ENCODE measurements around the gene FGF19.

FGF19 gene

DNA sequence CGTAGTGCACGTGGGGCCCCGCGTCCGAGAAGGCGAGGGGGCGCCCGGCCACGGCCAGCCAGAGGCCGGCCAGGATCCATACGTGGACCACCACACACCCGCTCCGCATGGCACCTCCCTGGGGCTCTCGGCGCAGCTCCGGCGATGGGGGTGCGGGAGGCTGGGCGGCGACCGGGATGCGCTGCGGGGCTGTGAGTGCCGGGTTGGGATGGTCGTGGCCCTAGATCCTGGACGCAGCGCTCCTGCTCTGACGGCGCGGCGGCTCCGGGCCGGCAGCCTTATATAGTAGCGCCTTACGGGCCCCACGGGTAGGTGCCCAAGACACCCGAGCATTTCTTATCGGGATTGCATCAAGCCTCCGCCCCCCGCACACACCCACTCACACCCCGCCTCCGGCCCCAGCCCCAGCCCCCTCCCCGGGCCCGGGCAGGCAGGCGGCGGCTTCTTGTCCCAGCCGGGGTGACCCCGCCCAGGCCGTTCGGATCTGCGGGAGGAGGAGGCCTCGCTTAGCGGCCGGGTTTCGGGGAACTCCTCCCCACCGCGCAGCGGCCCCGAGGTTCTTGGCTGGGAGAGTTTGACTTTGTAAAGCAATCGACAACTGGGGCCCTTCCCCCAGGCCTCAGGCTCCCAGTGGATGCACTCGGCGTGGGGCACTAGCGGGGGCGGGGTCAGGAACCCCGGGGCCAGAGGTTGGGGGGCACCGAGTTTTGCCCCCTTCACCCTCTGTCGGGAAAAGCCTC lies at the start of gene FGF19:
TSS of gene FGF19 (minus strand) at position 255 of the 740 bp plus-strand sequence. CDS start at position 109, 146 bp downstream.
- no peak for DNase-seq (ENCODE audit: low read depth in 2 of 2)

DNA sequence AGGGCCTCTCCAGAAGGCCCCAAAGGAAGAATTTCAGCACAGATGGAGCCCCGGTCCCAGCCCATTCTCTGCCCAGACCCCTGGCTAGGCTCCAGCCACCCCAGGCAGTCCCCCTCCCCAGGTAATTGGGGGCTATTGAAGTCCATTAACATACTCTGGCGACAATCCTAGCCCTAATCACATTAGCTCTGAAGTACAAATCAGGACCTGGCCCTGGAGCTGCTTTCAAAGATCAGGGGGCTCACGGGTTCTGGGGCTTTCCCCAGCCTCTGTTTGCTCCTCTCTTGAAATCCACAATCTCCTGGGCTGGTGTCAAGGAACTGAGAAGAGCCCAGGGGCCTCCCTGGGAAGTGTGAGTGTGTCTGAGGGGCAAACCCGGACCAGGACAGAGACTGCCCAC lies 49.1 kb upstream of the FGF19 start:
- no peak for DNase-seq (ENCODE audit: low read depth in 2 of 2)

DNA sequence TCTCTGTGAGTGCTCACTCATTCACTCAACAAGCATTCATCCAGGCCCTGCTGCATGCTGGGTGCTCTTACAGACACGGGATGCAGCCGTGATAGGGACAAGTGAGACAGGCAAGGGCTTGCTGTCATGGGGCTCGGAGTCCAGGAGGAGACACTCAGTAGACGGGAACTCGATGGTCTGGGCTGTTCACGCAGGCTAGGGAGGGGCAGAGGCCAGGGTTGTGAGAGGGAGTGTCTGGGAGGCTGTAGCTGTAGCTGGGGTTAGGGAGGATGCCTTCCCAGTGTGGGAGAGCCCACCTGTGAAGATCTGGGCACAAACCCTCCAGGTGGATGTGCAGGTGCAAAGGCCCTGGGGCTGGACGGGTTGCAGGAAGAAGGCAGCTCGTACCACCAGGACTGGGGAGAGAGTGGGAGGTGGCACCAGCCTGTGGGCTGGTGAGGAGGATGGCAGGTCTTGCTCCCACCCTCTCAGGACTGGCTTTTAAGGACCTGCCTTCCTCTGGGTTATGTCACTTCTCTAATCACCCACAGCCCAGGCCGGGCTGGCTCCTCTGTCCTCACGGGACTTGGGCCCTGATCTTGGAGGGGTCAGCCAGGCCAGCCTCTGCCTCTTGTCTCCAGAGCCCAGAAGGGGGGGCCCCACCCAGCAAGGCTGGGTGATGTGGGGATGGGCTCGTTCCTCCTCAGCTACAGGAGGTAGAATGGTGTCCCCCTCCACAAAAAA lies 47.2 kb upstream of the FGF19 start:
- DNase-seq (ENCODE audit: low read depth in 2 of 2), result no peak

GRCh38 chr11:69750108-69750850 lies 46.5 kb upstream of the FGF19 start:
- no peak for DNase-seq (ENCODE audit: low read depth in 2 of 2)

- no peak for DNase-seq (ENCODE audit: low read depth in 2 of 2)
These were observed 44.8 kb upstream of the FGF19 start for GRCh38 chr11:69748637-69749036.

DNA sequence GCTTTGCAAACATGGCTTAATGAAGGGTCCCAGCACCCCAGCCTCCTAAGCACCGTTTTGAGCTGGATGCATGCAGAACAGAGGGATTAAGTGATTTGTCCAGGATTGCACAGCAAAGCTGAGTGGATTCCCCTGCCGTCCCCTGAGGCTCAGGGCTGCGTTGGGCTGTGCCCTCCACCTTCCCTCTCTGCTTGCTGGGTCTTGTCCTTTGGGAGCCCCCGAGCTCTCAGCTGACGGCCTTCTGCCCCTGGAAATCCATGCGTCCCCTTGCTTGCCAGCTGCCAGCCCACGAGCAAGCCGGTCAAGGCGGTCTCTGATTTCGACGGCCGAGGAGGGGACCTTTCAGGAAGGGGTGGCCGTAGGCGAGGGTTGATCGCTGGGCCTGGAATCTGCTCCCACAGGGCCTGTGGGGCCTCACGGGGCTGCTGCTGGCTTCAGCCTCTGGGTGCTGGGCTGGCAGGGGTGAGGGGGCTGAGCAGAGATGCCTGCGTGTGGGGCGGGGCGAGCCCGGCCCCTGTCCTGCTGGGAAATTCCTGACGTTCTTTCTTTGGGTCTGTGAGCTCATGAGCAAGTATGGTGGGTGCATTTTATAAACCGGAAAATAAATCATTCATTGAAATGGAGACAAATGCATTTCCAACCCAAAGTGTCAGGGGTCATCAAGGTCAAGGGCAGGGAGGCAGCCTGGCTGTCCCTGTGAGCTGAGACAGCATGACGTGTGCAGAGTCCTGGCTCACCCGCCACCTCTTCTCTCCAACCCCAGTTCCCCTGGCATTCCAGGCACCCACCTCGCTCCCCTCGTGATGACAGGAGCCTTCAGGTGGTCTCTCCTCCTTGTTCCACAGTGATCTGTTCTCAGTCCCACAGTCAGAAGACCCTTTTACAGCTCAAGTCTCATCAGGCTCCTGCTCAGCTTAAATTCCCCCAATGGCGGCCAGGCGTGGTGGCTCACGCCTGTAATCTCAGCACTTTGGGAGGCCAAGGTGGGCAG lies 43.2 kb upstream of the FGF19 start:
- DNase-seq (ENCODE audit: low read depth in 2 of 2), result no peak

DNA sequence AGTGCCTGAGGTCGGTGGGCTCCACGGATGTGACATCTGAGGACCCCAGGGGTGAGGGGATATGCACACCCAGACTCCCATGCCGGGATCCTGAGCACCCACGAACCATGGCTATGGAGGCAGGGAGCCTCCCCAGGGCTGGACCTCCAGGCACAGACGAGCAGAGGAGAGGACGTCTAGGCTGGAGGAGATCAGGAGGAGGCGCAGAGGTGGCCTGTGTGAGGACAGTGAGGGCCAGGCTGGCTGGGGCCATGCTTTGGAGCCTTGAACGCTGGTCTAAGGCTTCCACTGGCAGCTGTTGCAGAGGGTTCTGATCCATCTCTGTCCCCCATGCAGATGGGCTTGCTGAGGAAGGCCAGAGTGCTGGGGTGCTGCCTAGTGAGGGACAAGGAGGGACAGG lies 42.3 kb upstream of the FGF19 start:
- DNase-seq (ENCODE audit: low read depth in 2 of 2), result no peak

- DNase-seq (ENCODE audit: low read depth in 2 of 2), result no peak
These were observed 41.4 kb upstream of the FGF19 start for GRCh38 chr11:69745201-69745600.

- DNase-seq (ENCODE audit: low read depth in 2 of 2), result no peak
These were observed 40.6 kb upstream of the FGF19 start for GRCh38 chr11:69744435-69744834.

- DNase-seq (ENCODE audit: low read depth in 2 of 2), result no peak
These were observed 31.0 kb upstream of the FGF19 start for GRCh38 chr11:69734841-69735240.

DNA sequence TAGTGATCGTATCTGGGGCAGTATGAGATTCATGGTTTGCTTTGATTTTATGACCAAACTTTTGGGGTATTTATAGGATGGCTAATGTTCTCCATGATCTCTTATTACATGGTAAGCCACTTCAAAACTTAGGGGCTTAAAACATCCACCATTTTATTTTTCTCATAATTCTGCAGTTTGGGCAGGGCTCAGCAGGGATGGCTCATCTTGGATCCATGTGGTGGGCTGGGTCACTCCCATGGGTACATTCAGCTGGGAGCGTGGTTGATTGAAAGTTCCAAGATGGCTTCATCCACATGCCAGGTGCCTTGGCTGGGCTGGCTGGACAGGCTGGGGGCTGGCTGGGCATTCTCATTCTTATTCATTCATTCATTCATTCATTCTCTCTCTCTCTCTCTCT lies 30.5 kb upstream of the FGF19 start:
- DNase-seq (ENCODE audit: low read depth in 2 of 2), result no peak

GRCh38 chr11:69732910-69733309 lies 29.1 kb upstream of the FGF19 start:
- no peak for DNase-seq (ENCODE audit: low read depth in 2 of 2)

DNA sequence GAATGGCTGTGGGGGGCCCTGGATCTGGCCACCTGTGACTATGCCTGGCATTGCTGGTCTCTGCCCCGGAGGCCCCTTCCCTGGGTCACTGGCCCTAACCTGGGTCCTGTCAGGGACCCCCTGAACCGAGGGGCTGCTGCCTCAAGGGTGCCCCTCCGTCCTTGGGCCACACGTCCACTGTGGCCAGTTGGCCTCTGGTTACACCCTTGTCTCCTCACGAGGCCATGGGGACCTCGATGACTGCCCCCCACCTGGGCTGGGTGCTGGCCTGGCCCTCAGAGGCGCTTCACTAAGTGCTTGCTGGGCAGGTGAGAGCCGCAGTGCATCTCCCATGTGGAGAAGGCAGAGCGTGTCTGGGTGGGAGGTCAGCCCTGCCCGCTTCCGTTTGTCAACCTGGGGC lies 27.3 kb upstream of the FGF19 start:
- DNase-seq (ENCODE audit: low read depth in 2 of 2), result no peak

- no peak for DNase-seq (ENCODE audit: low read depth in 2 of 2)
These were observed 26.7 kb upstream of the FGF19 start for GRCh38 chr11:69730500-69730899.

GRCh38 chr11:69729252-69729651 lies 25.4 kb upstream of the FGF19 start:
- DNase-seq (ENCODE audit: low read depth in 2 of 2), result no peak

- no peak for DNase-seq (ENCODE audit: low read depth in 2 of 2)
These were observed 23.4 kb upstream of the FGF19 start for GRCh38 chr11:69727266-69727665.

DNA sequence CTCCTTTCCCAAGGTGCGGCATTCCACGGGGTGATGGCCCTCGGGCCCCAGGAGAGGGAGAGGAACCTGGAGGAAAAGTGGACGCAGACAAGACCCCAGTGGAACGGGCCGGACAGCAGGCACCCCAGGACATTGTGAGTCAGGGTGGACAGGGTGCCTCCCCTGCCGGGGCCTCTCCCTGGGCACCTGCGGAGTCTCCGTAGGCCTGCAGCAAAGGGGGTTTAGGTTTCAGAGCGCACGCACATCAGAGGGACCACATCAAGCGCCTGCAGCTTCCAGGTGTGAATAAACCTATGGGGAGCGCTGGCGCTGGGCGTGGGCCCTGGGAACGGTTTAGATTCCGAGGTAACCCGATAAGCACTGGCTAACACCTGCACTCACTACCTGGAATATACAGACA lies 22.7 kb upstream of the FGF19 start:
- no peak for DNase-seq (ENCODE audit: low read depth in 2 of 2)

DNA sequence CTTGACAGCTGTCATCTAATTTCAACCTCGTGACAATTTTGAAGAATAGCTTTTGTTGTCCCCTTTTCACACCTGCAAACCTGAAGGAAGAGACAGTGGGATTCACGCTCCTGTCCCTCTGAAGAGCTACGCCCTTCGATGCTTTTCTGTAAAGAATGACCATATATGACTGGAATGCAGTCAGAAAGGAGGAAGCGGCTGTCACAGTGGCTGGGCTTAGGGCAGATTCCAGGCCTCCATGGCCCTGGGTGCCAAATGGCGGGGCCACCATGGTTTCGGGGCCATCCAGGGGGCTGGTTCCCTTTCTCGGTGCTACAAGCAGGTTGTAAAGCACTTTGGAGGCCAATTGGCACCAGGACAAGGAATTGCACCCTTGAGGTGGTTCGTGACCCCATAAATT lies 22.2 kb upstream of the FGF19 start:
- no peak for DNase-seq (ENCODE audit: low read depth in 2 of 2)

DNA sequence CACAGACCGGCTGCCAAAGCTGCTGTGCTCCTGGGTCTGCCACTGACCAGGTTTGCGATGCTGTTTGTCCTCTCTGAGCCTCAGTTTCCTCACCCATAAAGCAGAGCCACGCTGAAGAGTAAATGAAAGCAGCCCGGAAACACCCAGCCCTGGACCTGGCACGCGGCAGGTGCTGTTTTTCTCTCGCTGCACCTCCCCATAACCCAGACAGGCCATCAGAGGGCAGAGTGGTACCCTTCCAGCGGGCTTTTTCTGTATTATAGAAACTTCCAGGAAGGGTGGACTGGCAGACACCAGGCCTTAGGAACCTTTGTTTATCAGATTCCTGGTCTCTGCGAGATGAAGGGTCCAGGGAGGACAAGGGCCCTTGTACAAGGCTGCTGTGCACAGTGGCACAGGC lies 17.9 kb upstream of the FGF19 start:
- DNase-seq (ENCODE audit: low read depth in 2 of 2), result no peak

DNA sequence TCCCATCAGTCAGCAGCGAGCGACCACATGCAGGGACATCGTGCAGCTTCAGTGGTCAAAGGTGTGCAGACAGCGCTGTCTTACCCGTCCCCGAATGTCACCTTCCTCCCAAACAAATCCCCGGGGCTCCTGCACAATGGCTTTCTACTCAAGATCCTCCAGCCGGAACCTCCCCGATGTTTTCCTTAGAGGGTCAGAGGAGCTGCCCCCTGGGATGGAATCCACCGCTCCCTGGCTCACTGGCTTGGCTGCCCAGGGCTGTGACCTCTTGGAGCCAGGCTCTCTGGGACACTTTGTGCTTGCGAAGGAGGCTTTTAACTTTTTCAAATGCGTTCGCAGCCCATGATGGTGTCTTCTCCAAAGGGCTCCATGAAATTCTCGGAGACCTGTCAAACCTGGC lies 17.3 kb upstream of the FGF19 start:
- no peak for DNase-seq (ENCODE audit: low read depth in 2 of 2)

DNA sequence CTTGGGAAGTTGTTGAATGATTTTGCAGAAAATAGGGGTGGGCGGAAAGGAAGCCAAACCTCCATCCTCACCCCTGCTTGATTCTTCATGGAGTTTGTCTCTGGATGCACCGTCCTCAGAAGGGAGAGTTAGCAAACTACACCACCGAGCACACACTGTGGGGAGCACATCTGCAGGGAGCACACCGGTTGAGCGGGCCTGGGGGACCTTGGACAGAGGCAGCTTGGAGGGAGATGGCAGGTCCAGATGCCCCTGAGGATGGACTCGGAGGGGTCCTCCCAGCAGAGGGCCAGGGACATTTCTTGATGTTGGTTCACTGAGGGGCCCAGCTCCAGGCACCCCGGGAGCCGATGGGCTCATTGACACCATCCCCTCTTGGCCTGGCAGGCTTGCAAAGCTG lies 15.1 kb upstream of the FGF19 start:
- no peak for DNase-seq (ENCODE audit: low read depth in 2 of 2)

DNA sequence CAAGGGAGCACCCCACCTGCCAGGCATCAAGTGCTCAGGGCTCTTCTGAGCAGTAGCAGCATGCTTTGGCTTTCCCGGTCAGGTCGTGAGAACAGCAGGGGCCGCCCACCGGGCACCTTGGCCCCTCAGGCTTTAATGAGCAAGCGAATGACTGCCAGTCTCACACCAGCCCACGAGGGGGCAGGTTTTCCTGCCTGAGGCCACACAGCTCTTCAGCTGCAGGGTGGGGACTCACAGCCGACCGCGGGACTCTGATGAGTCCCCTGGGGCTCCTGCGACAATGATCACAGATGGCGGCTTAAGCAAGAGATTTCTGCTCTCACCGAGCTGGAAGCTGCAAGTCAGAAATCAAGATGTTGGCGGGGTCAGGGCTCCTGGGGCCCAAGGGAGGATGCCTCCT lies 14.3 kb upstream of the FGF19 start:
- peak in 1 of 2 donors; percentile 15 for DNase-seq (ENCODE audit: low read depth in 2 of 2)
